ENCODE data around the gene LAG3.
A peak's percentile ranks its signal among the peaks of the same experiment; 100 is the strongest.

LAG3 gene

GRCh38 chr12:6791931-6792520, 19.7 kb downstream of the LAG3 start:
- H3K4me1 ChIP-seq (ENCODE audit: insufficient read depth, low read length, poor library complexity, severe bottlenecking), result peaks cover 21% of the 10 kb centered on the region
- no peaks in the 10 kb centered on the region for H3K79me2 ChIP-seq (ENCODE audit: insufficient read depth, low read length)
- H3K4me2 ChIP-seq (ENCODE audit: low read depth, low read length, poor library complexity, severe bottlenecking), result peak overlapping the region; percentile 63
- H3K9me3 ChIP-seq (ENCODE audit: insufficient read depth, low read depth, low read length), result no peaks in the 10 kb centered on the region
- no peaks in the 10 kb centered on the region for H3F3A ChIP-seq (ENCODE audit: low read depth)
- TF ChIP-seq EZH2phosphoT487 (IDR thresholded peaks at IDR 0.05; ENCODE audit: borderline replicate concordance), result no peak
- H2AFZ ChIP-seq (ENCODE audit: low read length), result peak overlapping the region; percentile 79
- H3K36me3 ChIP-seq (ENCODE audit: insufficient read depth, low read length), result no peaks in the 10 kb centered on the region
- H3K27me3 ChIP-seq (ENCODE audit: insufficient read depth, low read length, poor library complexity, severe bottlenecking), result no peaks in the 10 kb centered on the region
- H3K9me2 ChIP-seq (replicated peaks; ENCODE audit: low read depth, low read length), result no peaks in the 10 kb centered on the region
- peak overlapping the region; percentile 58 for H3K9ac ChIP-seq (ENCODE audit: low read depth, low read length, poor library complexity, severe bottlenecking)
- peak overlapping the region; percentile 52 for H3K4me3 ChIP-seq (ENCODE audit: low read length, poor library complexity, severe bottlenecking)
- no peaks in the 10 kb centered on the region for H4K20me1 ChIP-seq (ENCODE audit: insufficient read depth, low read length, poor library complexity, severe bottlenecking)

- Histone ChIP-seq H3K27me3 (ENCODE audit: insufficient read depth, low read length, poor library complexity, severe bottlenecking) (no peaks in the 10 kb centered on the region), H3K4me3 (ENCODE audit: low read length, poor library complexity, severe bottlenecking) (peak overlapping the region; percentile 52), H3K9me3 (ENCODE audit: insufficient read depth, low read depth, low read length) (no peaks in the 10 kb centered on the region), H3K36me3 (ENCODE audit: insufficient read depth, low read length) (no peaks in the 10 kb centered on the region), H3K4me1 (ENCODE audit: insufficient read depth, low read length, poor library complexity, severe bottlenecking) (peaks cover 20% of the 10 kb centered on the region), H3K79me2 (ENCODE audit: insufficient read depth, low read length) (no peaks in the 10 kb centered on the region), H3K9me2 (replicated peaks; ENCODE audit: low read depth, low read length) (no peaks in the 10 kb centered on the region), H3K4me2 (ENCODE audit: low read depth, low read length, poor library complexity, severe bottlenecking) (peak overlapping the region; percentile 63), H2AFZ (ENCODE audit: low read length) (peak overlapping the region; percentile 79), H3F3A (ENCODE audit: low read depth) (no peaks in the 10 kb centered on the region), H3K9ac (ENCODE audit: low read depth, low read length, poor library complexity, severe bottlenecking) (peak overlapping the region; percentile 58), H4K20me1 (ENCODE audit: insufficient read depth, low read length, poor library complexity, severe bottlenecking) (no peaks in the 10 kb centered on the region)
- TF ChIP-seq EZH2phosphoT487 (IDR thresholded peaks at IDR 0.05; ENCODE audit: borderline replicate concordance) (no peak), CTCF (conservative IDR thresholded peaks at IDR 0.05; ENCODE audit: low read length) (no peak)
These were observed 20.3 kb downstream of the LAG3 start for GRCh38 chr12:6792522-6793201.

- no peak overlapping the region for H3K4me3 ChIP-seq (ENCODE audit: low read length, poor library complexity, severe bottlenecking)
- H3K9me2 ChIP-seq (replicated peaks; ENCODE audit: low read depth, low read length), result no peaks in the 10 kb centered on the region
- no peak overlapping the region for H2AFZ ChIP-seq (ENCODE audit: low read length)
- TF ChIP-seq EZH2phosphoT487 (IDR thresholded peaks at IDR 0.05; ENCODE audit: borderline replicate concordance), result no peak
- TF ChIP-seq CTCF (conservative IDR thresholded peaks at IDR 0.05; ENCODE audit: low read length), result no peak
- no peak overlapping the region for H3K4me2 ChIP-seq (ENCODE audit: low read depth, low read length, poor library complexity, severe bottlenecking)
- no peaks in the 10 kb centered on the region for H4K20me1 ChIP-seq (ENCODE audit: insufficient read depth, low read length, poor library complexity, severe bottlenecking)
- no peaks in the 10 kb centered on the region for H3K36me3 ChIP-seq (ENCODE audit: insufficient read depth, low read length)
- H3K9me3 ChIP-seq (ENCODE audit: insufficient read depth, low read depth, low read length), result no peaks in the 10 kb centered on the region
- no peaks in the 10 kb centered on the region for H3K27me3 ChIP-seq (ENCODE audit: insufficient read depth, low read length, poor library complexity, severe bottlenecking)
- peaks cover 14% of the 10 kb centered on the region for H3K4me1 ChIP-seq (ENCODE audit: insufficient read depth, low read length, poor library complexity, severe bottlenecking)
- H3F3A ChIP-seq (ENCODE audit: low read depth), result no peaks in the 10 kb centered on the region
- no peak overlapping the region for H3K9ac ChIP-seq (ENCODE audit: low read depth, low read length, poor library complexity, severe bottlenecking)
- no peaks in the 10 kb centered on the region for H3K79me2 ChIP-seq (ENCODE audit: insufficient read depth, low read length)
These were observed 22.8 kb downstream of the LAG3 start for GRCh38 chr12:6795088-6795487.

Data from Loucy (cell line).